HFFc6 (cell line): Measurements from ENCODE around the gene DGKH. TPM values are rescaled to one million over a fixed set of nuclear protein-coding genes. Genes with fewer than 3 reads are reported as not detected.

Source experiments
- DNase-seq: peaks from one replicate; pipeline ENCODE4 v3.0.0-alpha.2; 2018
- H3K27ac Mint-ChIP-seq: 2 replicates; pipeline ENCODE4 v1.8.0; 2020; ENCODE audit warnings: mild to moderate bottlenecking, mixed read lengths
- H3K27me3 Mint-ChIP-seq: 2 replicates; pipeline ENCODE4 v1.8.0; 2021; ENCODE audit warnings: mild to moderate bottlenecking, moderate library complexity, mixed read lengths; ENCODE audit not compliant: insufficient read depth
- H3K36me3 Mint-ChIP-seq: 2 replicates; pipeline ENCODE4 v1.8.0; 2021; ENCODE audit warnings: low read depth, mixed read lengths
- H3K4me1 Mint-ChIP-seq: 2 replicates; pipeline ENCODE4 v1.8.0; 2020; ENCODE audit warnings: low read depth, mixed read lengths
- H3K4me3 Mint-ChIP-seq: 2 replicates; pipeline ENCODE4 v1.8.0; 2020; ENCODE audit warnings: mild to moderate bottlenecking, moderate library complexity, mixed read lengths
- H3K9me3 Mint-ChIP-seq: 2 replicates; pipeline ENCODE4 v1.8.0; 2020; ENCODE audit warnings: mild to moderate bottlenecking, mixed read lengths
- total RNA-seq, 6 experiments: library from RNA; stranded (reverse); fragmentation: NEBNext Ultra II Directional; extraction: Animal tissue kit (Norgen Biotek cat#: 25700); gene quantifications; 2 replicates in 1 of 6; 3 replicates in 5 of 6; pipeline ENCODE4 v1.2.3, GENCODE V29; 2021
- TF ChIP-seq, protein P1 (sequence below): fragments of 200-600 bp; sonication (generic); IDR thresholded peaks from 2 replicates; pipeline ENCODE4 v1.5.0; 2021; ENCODE audit warnings: antibody characterized with exemption, mild to moderate bottlenecking

Gene DGKH
- total RNA-seq, 6 experiments from 2014 or later, result 6.9 to 8.7 (median 7.8) TPM

DNA sequence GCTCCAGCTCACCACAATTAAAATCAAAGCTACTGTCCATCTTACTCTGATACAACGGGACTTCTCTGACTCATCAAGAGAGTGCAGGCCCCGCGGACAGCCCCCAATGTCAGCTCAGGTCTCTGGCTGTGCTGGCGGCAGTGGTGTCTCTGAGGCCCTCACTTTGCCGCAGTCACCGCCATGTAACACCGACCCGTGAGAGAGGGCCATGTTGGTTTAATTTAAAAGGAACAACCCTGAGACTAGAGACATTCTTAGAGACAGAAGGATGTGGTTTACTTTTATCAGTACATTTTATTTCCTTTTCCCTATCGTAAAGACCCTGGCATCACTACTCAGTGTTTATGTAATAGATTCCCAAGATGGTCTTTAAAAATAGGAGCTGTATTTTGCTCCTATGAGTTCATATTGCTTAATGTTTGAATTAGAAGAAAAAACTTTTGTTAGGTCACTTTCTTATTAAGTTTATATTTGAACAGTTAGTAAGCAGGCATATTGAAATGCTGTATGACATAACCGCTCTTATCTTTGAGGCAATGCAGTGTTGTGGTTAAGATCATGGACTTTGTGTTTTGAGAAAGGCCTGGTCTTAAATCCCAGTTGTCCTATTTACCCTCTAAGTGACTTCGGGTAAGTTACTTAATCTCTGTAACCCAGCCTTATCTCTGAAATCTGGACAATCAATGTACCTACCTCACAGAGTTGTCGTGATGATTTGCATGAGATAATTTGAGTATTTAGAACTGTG is 23.4 kb downstream of the DGKH start:
- DNase-seq, result no peak
- Mint-ChIP-seq H3K36me3 (peaks cover 15% of the 10 kb centered on the region), H3K27ac (no peak overlapping the region), H3K4me3 (no peak overlapping the region), H3K4me1 (peaks cover 68% of the 10 kb centered on the region), H3K27me3 (no peaks in the 10 kb centered on the region; the same call in 1 of the 2 replicates), H3K9me3 (no peaks in the 10 kb centered on the region)
- TF ChIP-seq, protein P1, sequence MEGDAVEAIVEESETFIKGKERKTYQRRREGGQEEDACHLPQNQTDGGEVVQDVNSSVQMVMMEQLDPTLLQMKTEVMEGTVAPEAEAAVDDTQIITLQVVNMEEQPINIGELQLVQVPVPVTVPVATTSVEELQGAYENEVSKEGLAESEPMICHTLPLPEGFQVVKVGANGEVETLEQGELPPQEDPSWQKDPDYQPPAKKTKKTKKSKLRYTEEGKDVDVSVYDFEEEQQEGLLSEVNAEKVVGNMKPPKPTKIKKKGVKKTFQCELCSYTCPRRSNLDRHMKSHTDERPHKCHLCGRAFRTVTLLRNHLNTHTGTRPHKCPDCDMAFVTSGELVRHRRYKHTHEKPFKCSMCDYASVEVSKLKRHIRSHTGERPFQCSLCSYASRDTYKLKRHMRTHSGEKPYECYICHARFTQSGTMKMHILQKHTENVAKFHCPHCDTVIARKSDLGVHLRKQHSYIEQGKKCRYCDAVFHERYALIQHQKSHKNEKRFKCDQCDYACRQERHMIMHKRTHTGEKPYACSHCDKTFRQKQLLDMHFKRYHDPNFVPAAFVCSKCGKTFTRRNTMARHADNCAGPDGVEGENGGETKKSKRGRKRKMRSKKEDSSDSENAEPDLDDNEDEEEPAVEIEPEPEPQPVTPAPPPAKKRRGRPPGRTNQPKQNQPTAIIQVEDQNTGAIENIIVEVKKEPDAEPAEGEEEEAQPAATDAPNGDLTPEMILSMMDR, result no peak

DNA sequence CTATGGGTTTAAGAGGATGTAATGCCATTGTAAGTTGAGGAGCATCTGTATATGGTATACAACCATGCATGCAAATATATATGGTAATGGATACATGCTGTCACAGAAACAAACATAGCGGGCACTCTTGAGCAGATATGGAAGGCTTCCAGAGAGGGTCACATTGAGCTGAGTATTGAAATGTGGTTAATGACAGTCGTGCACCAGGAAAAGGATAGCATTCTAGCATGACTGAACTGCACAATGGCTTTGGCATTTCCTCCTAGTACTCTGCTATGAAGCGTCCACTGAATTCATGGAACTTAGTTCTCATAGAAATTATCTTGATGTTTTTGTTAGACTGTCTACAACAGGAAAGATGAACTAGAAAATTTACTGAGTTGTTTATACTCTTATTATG is 25.2 kb downstream of the DGKH start:
- no peak overlapping the region for H3K4me3 Mint-ChIP-seq
- H3K9me3 Mint-ChIP-seq, result no peaks in the 10 kb centered on the region
- H3K27ac Mint-ChIP-seq, result no peak overlapping the region
- DNase-seq, result no peak
- H3K4me1 Mint-ChIP-seq, result peaks cover 67% of the 10 kb centered on the region
- no peaks in the 10 kb centered on the region; the same call in none of the 2 replicates for H3K27me3 Mint-ChIP-seq
- TF ChIP-seq, protein P1, result no peak
- H3K36me3 Mint-ChIP-seq, result peaks cover 15% of the 10 kb centered on the region

DNA sequence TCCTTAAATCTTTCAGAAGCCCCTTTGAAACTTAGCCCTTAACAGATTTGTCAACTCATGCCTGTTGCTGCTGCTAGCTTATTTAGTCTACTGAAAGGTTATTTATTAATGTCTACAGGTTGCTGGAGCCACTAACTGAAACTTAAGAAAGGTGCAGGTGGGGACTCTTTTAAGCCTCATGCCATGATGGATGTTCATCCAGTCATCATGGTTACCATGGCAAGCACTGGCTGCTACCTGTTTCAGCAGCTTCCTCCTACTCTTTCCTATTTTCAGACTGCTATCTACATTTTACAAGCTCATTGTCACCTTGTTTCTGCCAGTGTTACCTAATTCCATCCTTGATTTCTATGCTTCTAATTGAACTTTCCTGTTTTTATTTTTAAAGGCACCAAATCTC is 27.1 kb downstream of the DGKH start:
- Mint-ChIP-seq H3K9me3 (no peaks in the 10 kb centered on the region), H3K27me3 (no peaks in the 10 kb centered on the region; the same call in none of the 2 replicates), H3K4me3 (no peak overlapping the region), H3K4me1 (peaks cover 54% of the 10 kb centered on the region), H3K36me3 (peaks cover 6% of the 10 kb centered on the region; the same call in 1 of the 2 replicates), H3K27ac (no peak overlapping the region)
- DNase-seq, result no peak
- TF ChIP-seq, protein P1, result no peak

DNA sequence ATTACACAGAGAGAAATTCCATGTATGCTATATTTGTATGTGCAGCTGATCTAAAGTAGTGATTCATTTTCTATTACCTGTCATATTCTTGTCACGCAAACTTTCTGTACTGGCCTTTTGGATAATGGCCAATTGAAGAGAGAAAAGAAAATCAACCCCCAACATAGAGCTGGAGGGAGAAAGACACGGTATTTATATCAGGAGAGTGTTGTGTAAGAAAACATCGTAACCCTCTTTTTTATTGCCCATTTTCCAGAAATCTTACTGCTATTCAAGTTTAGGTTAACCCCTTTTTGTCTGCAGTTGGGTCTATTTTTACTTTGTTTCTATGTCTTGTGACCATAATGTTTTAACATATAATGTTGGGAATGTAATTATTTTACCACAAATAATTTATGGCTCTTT is 27.9 kb downstream of the DGKH start:
- TF ChIP-seq, protein P1, result no peak
- no peak overlapping the region; the same call in 1 of the 2 replicates for H3K27ac Mint-ChIP-seq
- H3K4me3 Mint-ChIP-seq, result no peak overlapping the region
- no peaks in the 10 kb centered on the region for H3K9me3 Mint-ChIP-seq
- H3K27me3 Mint-ChIP-seq, result no peaks in the 10 kb centered on the region; the same call in none of the 2 replicates
- 0 out of 2 replicates have a peak, but pooled peaks cover 3% of the 10 kb centered on the region for H3K36me3 Mint-ChIP-seq
- peaks cover 46% of the 10 kb centered on the region for H3K4me1 Mint-ChIP-seq
- DNase-seq, result no peak

DNA sequence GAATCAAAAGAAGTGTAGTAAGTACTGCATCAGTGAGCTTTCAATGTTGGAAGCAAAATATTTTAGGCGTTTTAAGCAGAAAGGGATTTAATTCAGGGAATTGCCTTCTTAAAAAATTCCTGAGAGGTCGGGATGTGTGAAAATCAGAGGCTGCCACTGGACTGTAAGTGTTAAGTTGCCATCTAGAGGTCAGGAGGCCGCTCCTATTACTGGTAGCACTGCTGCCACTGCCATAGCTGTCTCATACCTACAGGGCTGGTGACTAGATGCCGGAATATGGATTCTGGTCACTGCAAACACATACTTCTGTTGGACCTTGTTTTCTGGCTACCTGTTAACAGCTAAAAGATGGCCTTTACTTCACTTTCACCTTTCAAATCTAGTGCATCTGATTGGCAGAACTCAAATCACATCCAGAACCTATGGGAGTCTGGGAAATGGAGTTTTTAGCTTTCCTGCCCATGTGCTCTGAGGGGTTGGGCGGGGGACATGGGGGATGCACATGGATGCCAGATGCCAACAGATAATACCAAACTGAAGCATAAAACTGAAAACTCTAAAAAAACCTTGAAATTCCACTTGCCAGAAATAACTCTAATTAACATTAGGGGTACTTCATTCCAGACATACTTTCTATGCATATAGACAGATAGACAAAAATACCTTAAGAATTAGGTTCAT is 29.8 kb downstream of the DGKH start:
- no peak overlapping the region; the same call in 1 of the 2 replicates for H3K27ac Mint-ChIP-seq
- no peaks in the 10 kb centered on the region; the same call in none of the 2 replicates for H3K27me3 Mint-ChIP-seq
- TF ChIP-seq, protein P1, result no peak
- H3K36me3 Mint-ChIP-seq, result peaks cover 21% of the 10 kb centered on the region
- H3K4me3 Mint-ChIP-seq, result no peak overlapping the region
- DNase-seq, result no peak
- H3K4me1 Mint-ChIP-seq, result peaks cover 35% of the 10 kb centered on the region
- H3K9me3 Mint-ChIP-seq, result no peaks in the 10 kb centered on the region
